Peyer's patch (tissue), 4 donors: ENCODE results near the gene STUB1.

Experiments
- CTCF ChIP-seq, 6 experiments: fragments of 450-650 bp in 4 of 6; fragments of 200-600 bp in 2 of 6; sonication (generic) in 1 of 6; IDR thresholded peaks; one replicate each; pipeline ENCODE4 v1.5.1; 2017 to 2019; ENCODE audit warnings: antibody characterized with exemption in 6 of 6, mild to moderate bottlenecking in 3 of 6, moderate library complexity in 1 of 6
- POLR2A ChIP-seq, 2 donors: fragments of 450-650 bp; IDR thresholded peaks; one replicate each; pipeline ENCODE4 v1.5.1; 2017; ENCODE audit warnings: antibody characterized with exemption in 2 of 2, mild to moderate bottlenecking in 2 of 2, moderate library complexity in 2 of 2

DNA sequence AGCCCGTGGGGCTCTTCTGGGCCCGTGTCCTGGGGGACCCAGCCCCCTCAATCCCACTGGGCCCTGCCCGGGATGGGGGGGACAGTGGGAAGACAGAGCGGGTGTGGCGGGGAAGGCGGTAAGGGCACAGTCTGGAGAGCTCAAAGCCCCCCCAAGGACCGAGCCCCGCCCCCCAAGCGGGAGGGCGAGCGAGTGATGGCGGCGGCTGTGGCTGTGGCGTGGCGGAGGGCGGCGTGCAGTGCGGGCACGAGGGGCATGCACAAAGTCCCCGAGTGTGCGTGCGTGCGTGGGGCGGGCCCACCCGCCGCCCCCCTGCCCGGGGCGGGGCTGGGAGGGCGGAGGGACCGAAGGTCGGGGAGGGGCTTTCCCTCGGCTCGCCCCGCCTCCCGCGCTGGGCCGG, 13.6 kb downstream of the STUB1 start:
- TF ChIP-seq CTCF (IDR thresholded peaks at IDR 0.05) (no peak), POLR2A (IDR thresholded peaks at IDR 0.05) (no peak)
